Activated gamma-delta T cell treated with Interleukin-2 at 50 U/mL for 16 hours (primary cell): ENCODE measurements around the gene KRT8.
"Not testable (repeated sequence)": the region's sequence is repeated elsewhere in the genome, so short reads cannot be mapped to it uniquely, and the experiment has no call there.

Experiments
- DNase-seq: peaks from one replicate; pipeline ENCODE4 v3.0.0-alpha.2; 2020

KRT8 gene

DNA sequence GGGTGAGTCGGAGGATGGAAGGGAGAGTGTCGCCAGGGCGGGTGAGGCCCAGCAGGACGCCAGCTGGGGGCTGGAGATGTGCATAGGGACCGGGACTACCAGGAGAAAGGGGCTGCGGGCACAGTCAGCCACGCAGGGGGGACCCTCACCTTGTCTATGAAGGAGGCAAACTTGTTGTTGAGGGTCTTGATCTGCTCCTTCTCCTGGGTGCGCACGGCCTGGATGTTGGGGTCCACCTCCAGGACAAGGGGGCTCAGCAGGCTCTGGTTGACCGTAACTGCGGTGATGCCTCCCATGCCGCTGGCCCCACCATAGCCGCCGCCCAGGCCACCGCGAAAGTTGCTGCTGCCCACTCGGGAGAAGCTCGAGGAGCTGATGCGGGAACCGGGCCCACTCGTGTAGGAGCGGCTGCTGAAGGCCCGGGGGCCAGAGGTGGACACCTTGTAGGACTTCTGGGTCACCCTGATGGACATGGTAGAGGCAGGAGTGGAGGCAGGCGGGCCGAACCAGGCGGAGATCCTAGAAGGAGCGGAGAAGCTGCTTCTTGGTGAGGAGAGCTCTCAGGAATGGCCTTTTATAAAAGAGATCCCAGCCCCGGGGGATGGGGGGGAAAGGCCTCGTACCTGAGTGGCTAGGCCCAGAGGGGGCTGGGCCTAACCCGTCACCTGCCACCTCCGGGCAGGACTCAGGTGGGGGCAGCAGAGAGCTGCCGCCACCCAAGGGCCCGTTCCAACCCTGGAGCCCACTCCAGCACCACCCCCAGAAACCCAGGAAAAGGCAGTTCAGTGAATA, at the start of gene KRT8:
Gene KRT8 (minus strand): TSS at position 568 of the 792 bp plus-strand sequence. CDS start 95 bp downstream, at position 473.
- DNase-seq, result not testable (repeated sequence)

DNA sequence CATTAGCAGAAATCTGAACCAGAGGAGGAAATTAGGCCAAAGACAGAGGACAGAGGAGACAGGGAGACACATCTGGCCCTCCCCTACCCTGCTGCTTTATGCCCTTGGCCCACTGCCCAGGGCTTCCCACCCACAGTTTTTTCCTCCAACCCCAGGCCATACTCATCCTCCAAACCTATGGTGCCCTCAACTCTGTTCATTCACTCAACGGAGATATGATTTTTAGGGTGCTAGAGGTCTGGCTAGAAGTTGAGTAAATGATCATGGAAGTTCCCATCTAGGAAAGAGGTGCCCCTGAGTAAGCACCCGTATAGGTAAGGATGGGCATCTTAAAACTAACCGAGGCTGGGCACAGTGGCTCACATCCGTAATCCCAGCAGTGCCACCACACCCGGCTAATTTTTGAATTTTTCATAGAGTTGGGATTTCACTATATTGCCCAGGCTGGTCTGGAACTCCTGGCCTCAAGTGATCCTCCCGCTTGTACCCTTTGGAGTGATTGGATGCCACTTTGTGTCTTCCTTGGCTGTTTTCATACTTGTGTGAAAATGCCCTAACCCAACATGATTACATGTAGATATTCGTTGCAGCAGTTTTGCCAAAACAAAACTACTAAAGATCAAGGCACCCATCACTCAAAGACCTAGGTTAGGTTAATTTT, 48.4 kb upstream of the KRT8 start:
- no peak for DNase-seq

DNA sequence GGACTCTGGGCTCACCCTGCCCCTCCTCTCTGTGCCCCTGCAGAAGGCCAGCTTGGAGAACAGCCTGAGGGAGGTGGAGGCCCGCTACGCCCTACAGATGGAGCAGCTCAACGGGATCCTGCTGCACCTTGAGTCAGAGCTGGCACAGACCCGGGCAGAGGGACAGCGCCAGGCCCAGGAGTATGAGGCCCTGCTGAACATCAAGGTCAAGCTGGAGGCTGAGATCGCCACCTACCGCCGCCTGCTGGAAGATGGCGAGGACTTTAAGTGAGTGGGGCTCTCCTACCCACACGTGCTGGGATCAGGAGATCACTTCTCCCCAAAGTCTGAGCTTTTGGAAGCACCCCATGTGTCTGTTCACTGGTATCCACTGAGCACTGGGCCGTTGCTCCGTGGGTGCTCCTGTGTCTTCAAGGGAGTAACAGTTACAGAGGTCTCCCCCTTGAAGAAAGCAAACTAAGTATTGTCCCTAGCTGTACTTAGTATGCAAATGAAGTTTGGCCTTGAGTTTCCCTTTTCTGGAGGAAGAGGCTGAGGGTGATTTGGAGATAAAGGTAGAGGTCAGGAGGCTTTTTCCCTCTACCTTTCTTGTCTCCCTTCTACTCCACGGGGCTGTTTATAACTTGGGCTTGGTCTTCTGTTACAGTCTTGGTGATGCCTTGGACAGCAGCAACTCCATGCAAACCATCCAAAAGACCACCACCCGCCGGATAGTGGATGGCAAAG, 47.4 kb upstream of the KRT8 start:
- no peak for DNase-seq

DNA sequence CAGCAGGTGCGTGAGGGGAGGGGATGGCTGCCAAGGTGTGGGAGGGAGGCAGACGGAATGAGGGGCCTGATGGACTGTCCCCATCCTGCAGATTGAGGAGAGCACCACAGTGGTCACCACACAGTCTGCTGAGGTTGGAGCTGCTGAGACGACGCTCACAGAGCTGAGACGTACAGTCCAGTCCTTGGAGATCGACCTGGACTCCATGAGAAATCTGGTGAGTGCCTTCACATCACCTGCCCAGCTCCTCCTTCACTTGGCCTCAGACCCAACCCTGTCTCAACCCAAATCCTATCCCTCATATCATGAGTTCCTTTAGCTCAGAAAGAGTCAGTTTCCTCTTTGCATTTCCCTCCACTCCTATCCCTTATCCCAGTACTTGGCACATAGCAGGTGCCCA, 46.8 kb upstream of the KRT8 start:
- no peak for DNase-seq

DNA sequence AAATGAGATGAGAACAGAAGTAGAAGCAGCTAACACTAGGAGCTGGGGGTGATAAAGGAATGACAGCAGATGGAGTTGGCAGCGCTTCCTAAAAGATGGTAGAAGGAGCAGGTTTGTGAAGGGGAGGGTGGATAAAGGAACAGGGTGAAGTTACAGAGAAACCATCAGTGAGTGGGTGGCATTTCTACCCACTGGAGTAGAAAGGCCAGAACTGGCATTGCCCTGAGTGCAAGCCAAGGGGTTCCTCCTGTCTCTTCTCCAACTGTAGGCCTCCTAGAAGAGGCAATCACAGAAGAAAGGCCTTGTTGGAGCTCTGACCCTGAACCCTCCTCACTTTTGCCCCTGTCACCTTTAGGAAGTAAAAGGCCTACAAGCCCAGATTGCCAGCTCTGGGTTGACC, 46.2 kb upstream of the KRT8 start:
- DNase-seq, result no peak

- DNase-seq, result no peak
These were observed 45.7 kb upstream of the KRT8 start for GRCh38 chr12:52950553-52950952.

DNA sequence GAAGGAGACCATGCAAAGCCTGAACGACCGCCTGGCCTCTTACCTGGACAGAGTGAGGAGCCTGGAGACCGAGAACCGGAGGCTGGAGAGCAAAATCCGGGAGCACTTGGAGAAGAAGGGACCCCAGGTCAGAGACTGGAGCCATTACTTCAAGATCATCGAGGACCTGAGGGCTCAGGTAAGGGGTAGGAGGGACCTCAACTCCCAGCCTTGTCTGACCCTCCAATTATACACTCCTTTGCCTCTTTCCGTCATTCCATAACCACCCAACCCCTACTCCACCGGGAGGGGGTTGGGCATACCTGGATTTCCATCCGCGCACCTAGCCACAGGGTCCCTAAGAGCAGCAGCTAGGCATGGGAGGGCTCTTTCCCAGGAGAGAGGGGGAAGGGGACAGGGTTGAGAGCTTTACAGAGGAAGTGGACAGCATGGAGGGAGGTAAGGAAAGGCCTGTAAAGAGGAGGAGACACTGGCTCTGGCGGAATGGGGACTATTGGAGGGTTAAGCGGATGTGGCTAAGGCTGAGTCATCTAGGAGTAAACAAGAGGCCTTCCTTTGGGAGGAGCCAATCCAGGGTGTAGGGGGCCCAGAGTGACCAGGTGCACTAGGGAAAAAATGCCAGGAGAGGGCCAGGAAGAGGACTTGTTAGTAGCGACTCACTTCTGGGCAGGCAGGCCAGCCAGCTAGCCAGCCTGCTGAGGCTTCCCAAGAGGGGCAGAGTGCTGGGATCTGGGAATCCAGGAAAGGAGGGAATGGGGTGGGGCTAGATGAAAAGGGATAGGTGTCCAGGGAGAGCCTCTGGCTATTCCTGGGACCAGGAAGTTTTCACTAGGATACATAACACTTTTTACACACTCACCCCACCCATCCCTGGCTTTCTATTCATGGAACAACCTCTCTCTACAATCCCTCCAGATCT, 44.8 kb upstream of the KRT8 start:
- DNase-seq, result no peak

DNA sequence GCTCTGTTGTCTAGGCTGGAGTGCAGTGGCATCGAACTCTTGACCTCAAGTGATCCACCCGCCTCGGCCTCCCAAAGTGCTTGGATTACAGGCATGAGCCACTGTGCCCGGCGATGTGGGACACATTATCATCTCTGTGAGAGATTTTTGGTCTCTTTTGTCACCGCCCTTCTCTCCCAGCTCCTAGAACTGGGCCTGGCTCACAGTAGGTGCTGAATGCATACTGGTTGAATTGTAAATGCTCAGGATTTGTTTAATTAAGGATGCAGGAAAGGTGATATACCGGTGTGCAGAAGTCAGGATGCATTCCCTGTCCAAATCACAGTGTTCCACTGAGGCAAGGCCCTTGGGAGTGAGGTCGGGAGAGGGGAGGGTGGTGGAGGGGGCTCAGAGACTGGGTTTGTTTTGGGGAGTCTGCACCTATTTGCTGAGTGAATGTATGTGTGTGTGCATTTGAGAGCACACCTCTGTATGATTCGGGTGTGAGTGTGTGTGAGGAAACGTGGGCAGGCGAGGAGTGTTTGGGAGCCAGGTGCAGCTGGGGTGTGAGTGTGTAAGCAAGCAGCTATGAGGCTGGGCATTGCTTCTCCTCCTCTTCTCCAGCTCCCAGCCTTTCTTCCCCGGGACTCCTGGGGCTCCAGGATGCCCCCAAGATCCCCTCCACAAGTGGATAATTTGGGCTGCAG, 43.0 kb upstream of the KRT8 start:
- no peak for DNase-seq

DNA sequence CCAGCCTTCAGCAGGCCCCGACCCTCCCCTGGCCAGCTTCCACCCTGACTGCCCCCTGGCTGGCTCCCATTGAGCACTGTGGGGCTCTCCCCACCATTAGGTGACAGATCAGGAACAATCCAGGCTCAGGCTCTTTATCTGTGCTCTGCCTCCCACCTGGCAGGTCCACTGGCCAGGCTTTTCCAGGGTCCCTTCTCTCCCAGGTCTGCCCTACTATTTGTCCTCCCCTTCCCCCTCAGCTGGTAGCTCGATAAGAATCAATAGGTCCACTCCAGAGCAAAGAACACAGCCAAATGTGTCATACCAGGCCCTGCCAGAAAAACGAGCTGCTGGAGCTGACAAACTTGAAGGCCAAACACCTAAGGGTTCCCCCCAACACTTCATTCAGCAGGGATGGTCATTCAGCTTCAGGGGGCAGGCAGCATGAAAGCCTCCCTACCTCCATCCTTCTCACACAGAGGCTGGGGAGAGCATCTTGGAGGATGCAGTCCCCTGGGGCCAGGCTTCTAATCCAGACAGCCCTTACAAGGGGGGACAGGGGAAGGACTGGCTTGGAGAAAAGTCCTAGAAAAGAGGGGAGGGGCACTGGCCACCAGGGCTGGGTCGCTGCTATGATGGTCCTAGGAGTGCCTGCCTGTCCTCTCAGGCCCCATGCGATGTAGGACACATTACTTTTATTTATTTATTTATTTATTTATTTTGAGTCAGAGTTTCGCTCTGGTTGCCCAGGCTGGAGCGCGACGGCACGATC, 42.1 kb upstream of the KRT8 start:
- DNase-seq, result no peak

DNA sequence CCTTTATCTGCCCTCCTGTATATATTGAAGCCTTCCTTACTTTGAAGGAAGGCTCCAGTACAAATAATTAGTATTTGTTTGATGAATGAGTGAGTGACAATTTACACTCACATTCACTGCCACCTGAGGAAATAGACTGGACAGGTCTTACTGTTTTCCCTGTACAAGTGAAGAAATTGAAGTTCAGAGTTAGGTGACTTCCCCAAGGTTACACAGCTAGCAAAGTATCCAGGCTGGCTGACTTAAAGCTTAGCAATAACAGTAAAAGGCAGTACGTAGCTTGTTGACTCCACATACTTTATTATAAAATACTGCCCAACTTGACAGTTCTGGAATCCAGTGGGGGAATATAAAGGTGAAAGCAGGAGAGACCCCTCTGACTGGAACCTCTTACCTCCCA, 41.5 kb upstream of the KRT8 start:
- no peak for DNase-seq

GRCh38 chr12:52945389-52946232, 40.7 kb upstream of the KRT8 start:
- no peak for DNase-seq

GRCh38 chr12:52944683-52945388, 40.0 kb upstream of the KRT8 start:
- no peak for DNase-seq

DNA sequence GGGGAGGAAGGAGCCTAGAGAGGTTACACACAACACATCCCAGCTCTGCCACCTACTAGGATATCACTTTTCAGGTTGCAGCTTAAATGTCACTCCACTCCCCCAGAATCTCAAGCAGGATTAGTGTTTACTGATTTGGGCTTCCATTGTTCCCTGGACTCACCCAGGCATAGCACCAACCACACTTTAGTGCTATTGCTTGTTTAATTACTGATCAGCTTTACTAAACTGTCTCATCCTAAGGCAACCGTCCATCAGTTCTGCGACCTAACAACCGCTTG, 38.0 kb upstream of the KRT8 start:
- no peak for DNase-seq

GRCh38 chr12:52942066-52942900, 37.4 kb upstream of the KRT8 start:
- DNase-seq, result no peak

DNA sequence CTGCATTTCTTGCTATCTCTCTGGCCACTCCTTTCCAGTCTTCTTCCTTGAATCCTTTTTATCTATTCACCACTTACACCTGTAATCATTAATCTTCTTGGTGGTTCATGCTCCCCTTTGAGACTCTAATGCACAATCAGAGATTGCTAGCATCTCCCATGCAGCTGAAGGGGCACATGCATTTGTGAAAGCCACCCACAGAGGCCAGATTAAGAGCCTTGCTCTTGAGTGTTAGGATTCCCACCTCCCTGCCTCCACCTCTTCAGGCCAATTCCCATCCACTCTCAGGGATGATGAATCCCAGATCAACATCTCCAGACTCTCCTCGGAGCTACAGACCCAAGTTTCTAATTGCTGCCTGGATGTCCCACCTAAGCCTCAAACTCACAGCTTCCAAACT, 24.7 kb upstream of the KRT8 start:
- DNase-seq, result no peak

DNA sequence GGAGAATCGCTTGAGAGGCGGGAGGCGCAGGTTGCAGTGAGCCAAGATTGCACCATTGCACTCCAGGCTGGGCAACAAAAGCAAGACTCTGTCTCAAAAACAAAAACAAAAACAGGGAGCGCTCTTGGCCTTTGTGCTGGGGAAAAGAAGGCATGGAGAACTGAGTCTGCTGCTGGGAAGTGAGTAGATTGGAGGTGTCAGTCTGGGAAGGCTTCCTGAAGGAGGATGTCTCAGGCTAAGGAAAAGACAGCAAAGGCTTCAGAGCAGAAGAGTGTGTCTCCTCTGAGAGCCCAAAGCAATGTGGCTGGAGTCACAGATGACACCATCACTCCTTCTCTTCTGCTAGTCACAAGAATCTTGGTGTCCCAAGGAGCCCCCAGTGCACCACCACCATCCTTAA, 23.1 kb upstream of the KRT8 start:
- no peak for DNase-seq

DNA sequence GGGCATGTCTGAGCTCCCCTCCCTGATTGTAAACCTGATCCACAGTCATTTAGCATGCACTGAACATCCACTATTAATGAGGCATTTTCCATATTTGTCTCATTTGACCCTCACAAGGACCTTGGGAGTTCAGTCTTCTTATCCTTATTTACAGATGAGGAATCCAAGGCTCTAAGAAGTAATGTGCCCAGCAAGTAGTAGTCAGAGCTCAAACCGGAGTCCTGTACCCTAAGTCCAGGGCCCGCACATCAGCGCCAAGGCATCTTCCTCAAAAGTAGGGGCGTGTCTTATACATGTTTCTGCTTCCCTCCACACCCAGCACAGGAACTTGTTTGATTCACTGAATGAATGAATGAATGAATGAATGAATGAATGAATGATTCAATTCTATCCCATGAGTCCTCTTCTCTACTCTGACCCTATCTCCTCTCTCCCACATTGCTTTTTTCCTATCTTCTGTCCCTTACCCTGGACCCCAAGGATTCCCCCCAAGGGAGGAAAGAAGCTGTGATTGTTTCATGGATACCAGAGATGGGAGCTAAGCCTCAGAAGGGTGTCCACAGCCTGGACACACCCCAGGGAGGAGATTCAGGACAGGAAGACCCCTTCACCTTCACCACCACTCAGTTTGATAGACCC, 21.8 kb upstream of the KRT8 start:
- DNase-seq, result no peak
